GM13977 (cell line): ENCODE data around the gene ADAR.

Experiments
- DNase-seq: peaks from one replicate; pipeline ENCODE4 v3.0.0; 2012; ENCODE audit warnings: low spot score
- in situ Hi-C: fragments of 300-500 bp; cut with MboI; formaldehyde crosslinking; loops from one replicate; pipeline ENCODE4 v1.12.0; 2022; ENCODE audit warnings: low sequenced_read_pairs, low pct_unique_long_range_greater_than_20kb, mixed read lengths, inconsistent platforms; ENCODE audit not compliant: unreplicated experiment
- TF ChIP-seq, protein P1 (sequence below): IDR thresholded peaks from 2 replicates; pipeline ENCODE4 v1.5.1; 2012; ENCODE audit warnings: mild to moderate bottlenecking, control low read depth; ENCODE audit not compliant: insufficient read depth; ENCODE audit errors: extremely low read depth, missing control alignments

The ADAR gene

DNA sequence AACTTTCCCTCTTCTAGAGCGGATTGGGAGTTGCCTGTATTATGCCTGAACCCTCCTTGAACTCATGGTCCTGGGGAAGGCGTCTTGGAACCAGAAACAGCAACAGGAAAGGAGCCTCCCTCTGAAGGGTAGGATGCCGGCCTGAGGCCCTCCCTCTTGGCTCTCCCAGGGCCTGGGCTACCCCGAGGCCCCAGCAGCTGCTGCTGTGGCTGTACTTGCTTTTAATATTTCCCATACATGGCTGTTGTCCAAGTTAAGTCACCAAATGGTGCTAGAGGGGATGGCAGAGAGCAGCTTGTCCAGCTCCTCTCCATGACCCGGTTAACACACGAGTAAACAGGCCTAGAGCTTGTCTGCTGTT is 29.9 kb downstream of the ADAR start:
- in situ Hi-C loops, result no loop called here
- DNase-seq, result no peak
- TF ChIP-seq, protein P1, sequence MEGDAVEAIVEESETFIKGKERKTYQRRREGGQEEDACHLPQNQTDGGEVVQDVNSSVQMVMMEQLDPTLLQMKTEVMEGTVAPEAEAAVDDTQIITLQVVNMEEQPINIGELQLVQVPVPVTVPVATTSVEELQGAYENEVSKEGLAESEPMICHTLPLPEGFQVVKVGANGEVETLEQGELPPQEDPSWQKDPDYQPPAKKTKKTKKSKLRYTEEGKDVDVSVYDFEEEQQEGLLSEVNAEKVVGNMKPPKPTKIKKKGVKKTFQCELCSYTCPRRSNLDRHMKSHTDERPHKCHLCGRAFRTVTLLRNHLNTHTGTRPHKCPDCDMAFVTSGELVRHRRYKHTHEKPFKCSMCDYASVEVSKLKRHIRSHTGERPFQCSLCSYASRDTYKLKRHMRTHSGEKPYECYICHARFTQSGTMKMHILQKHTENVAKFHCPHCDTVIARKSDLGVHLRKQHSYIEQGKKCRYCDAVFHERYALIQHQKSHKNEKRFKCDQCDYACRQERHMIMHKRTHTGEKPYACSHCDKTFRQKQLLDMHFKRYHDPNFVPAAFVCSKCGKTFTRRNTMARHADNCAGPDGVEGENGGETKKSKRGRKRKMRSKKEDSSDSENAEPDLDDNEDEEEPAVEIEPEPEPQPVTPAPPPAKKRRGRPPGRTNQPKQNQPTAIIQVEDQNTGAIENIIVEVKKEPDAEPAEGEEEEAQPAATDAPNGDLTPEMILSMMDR, result no peak

- in situ Hi-C loops, result no loop called here
- TF ChIP-seq, protein P1, result no peak
- DNase-seq, result no peak
These were observed 30.5 kb downstream of the ADAR start for GRCh38 chr1:154577346-154578057.

DNA sequence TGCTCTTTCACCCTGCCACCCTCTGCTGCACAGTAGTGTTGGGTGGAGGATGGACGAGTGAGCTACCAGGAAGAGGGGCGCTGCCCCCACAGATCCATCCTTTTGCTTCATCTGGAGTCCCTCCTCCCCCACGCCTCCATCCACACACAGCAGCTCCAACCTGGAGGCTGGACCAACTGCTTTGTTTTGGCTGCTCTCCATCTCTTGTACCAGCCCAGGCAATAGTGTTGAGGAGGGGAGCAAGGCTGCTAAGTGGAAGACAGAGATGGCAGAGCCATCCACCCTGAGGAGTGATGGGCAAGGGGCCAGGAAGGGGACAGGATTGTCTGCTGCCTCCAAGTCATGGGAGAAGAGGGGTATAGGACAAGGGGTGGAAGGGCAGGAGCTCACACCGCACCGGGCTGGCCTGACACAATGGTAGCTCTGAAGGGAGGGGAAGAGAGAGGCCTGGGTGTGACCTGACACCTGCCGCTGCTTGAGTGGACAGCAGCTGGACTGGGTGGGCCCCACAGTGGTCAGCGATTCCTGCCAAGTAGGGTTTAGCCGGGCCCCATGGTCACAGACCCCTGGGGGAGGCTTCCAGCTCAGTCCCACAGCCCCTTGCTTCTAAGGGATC is 31.9 kb downstream of the ADAR start:
- DNase-seq, result no peak
- in situ Hi-C loops, result no loop called here
- TF ChIP-seq, protein P1, result no peak

DNA sequence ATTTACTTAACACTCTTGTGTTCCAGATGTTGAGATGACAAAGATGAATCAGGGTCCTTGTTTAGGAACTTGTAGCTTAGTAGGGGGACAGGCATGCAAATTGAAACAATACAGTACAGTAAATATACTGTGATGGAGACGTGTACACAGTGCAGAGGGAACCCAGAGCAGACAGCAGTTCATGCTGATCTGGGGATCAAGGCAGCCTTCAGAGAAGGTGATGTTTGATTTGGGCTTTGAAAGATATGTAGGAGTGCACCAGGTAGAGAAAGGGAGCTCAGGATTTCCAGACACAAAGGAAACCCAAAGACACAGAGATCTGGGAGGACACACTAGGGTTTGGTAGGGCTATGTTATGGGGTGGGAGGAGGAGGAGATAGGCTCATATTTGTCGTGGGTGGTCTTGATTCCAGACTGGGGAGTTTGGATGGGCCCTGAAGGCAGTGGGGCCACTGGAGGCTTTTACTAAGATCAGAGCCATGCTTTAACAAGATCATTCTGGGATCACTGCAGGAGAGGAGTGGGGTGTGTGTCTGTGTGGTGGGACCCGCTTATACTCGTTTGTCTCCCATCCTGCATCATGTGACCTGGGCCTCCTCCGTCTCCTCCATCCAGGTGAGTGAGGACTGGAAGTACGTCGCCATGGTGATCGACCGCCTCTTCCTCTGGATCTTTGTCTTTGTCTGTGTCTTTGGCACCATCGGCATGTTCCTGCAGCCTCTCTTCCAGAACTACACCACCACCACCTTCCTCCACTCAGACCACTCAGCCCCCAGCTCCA is 32.6 kb downstream of the ADAR start:
- no peak for DNase-seq
- in situ Hi-C loops, result no loop called here
- TF ChIP-seq, protein P1, result no peak

DNA sequence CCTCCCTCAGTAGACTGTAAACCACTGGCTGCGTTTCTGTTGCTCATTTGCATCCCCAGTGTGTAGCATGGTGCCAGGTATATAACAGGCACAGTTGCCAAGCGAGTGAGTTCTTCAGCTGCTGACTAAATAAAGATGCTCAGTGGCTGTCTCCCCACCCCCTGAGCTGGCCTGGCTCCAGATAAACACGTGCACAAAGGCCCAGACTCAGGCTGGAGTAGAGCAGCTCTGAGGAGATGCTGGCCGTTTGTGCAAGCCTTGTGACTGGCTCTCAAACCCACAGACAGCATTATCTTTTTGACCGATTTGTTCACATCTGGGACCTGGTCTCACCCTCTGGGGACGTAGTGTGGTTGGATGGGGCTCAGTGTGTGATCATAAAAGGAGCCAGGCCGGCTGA is 33.3 kb downstream of the ADAR start:
- DNase-seq, result no peak
- TF ChIP-seq, protein P1, result no peak
- in situ Hi-C loops, result loop anchor here (25.0 kb wide), 1 partner anchor 313 kb away; no protein-coding TSS in a partner anchor

DNA sequence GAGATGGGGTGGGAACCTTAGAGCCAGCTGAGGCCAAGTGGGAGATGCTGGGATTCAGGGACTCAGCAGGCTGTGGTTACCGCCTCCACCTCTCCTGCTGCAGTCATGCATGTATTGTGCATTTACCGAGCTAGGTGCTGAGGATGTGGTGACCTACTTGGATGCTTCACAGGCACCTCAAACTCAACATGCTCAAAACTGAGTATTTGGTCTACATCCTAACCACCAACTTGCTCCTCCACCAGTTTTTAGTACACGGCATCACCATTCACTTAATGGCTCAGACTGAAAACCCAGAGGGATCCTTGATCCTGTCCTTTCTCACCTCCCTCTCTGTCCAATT is 34.8 kb downstream of the ADAR start:
- TF ChIP-seq, protein P1, result no peak
- DNase-seq, result no peak
- in situ Hi-C loops, result loop anchor here (25.0 kb wide), 1 partner anchor 314 kb away; no protein-coding TSS in a partner anchor
